WI38 (cell line): ENCODE data around the gene NTN1.

Source experiments
- H3K4me3 ChIP-seq: 2 replicates; pipeline ENCODE4 v1.5.1; 2011; ENCODE audit warnings: low read depth, mild to moderate bottlenecking, control low read depth, low read length
- CTCF ChIP-seq: IDR thresholded peaks from 2 replicates; pipeline ENCODE4 v1.5.1; 2012; ENCODE audit warnings: low read depth, mild to moderate bottlenecking, control low read depth, low read length

The NTN1 gene

GRCh38 chr17:9125722-9126121 lies 104.4 kb downstream of the NTN1 start:
- H3K4me3 ChIP-seq: no peak overlapping the region
- no peak for TF ChIP-seq CTCF

GRCh38 chr17:9127340-9127739 lies 106.0 kb downstream of the NTN1 start:
- TF ChIP-seq CTCF: no peak
- H3K4me3 ChIP-seq: no peak overlapping the region

GRCh38 chr17:9131371-9131770 lies 110.1 kb downstream of the NTN1 start:
- TF ChIP-seq CTCF: no peak

GRCh38 chr17:9132291-9132690 lies 111.0 kb downstream of the NTN1 start:
- no peak for TF ChIP-seq CTCF
- H3K4me3 ChIP-seq: no peak overlapping the region

More at GRCh38 chr17:9131371-9131770, 110.1 kb downstream of the NTN1 start:
- H3K4me3 ChIP-seq: no peak overlapping the region

- H3K4me3 ChIP-seq: no peak overlapping the region
- no peak for TF ChIP-seq CTCF
Measured at GRCh38 chr17:9132944-9133610, 111.8 kb downstream of the NTN1 start.

- no peak overlapping the region for H3K4me3 ChIP-seq
- no peak for TF ChIP-seq CTCF
Measured at GRCh38 chr17:9138161-9138717, 116.9 kb downstream of the NTN1 start.

GRCh38 chr17:9139695-9140094 lies 118.4 kb downstream of the NTN1 start:
- no peak overlapping the region for H3K4me3 ChIP-seq
- TF ChIP-seq CTCF: no peak
